Stimulated activated CD8-positive, alpha-beta memory T cell treated with anti-CD3 and anti-CD28 coated beads, Interleukin-7, amount 100 ng/mL, for 1 hour (primary cell): Measurements from ENCODE around the gene PIEZO1.

Experiments
- DNase-seq, 2 donors: peaks; one replicate each; pipeline ENCODE4 v3.0.0-alpha.2; 2020; ENCODE audit warnings: low read depth in 2 of 2

PIEZO1 gene

DNA sequence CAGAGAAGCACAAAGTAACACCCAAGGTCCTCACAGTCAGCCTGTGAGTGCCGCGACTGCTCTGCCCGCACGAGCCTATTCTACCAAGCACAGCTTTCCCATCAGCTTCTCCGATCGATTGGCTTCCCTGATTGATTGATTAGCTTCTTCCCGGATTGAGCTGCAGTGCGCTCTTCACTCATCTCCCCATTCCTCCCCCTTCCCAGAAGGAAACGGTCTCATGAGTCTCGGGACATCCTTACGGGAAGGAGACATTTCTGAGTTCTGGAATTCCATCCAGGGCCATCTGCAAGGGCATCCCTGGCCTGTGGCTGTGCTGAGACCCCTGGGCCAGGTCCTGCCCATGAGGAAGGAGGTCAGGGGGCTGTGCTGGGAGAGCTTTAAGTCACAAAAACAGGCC lies 18.0 kb downstream of the PIEZO1 start:
- DNase-seq, result no peak

DNA sequence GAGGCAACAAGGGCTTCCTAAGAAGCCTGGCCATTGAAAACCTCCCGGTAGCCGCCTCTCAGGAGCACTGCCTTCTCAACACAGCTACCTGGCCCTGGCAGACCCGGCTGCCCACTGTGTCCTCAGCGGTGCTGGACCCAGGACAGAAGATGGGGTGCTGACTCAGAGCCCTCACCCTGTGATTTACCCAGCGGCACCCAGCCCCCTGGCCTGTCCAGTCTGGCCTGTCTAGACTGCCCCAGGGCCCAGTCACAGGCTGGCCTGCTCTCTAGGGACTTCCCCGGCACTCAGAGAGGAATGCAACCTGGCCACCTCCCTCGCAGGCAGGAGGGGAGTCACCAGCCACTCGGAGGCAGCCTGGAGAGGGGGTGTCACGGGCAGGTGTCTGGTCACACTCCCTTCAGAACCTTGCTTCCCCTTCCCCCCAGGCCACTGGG lies 20.1 kb downstream of the PIEZO1 start:
- no peak for DNase-seq

DNA sequence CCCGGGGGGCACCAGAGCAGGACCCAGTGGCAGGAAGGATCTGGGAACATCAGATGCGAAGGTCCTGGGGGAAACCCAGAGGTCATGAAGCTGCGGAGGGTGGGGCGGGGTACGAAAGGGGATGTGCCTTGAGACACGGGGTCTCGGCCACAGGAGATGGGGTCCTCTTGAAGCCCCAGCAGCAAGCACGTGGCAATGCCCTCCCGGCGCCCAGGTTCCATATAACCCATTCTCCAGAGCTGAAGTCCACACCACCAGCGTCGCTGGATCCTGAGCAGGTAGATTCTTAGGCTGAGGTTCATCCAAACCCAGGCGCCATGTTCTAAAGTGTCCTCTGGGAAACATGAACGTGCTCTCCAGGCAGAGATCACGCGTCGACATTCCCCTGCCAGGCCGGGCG lies 20.9 kb downstream of the PIEZO1 start:
- no peak for DNase-seq

DNA sequence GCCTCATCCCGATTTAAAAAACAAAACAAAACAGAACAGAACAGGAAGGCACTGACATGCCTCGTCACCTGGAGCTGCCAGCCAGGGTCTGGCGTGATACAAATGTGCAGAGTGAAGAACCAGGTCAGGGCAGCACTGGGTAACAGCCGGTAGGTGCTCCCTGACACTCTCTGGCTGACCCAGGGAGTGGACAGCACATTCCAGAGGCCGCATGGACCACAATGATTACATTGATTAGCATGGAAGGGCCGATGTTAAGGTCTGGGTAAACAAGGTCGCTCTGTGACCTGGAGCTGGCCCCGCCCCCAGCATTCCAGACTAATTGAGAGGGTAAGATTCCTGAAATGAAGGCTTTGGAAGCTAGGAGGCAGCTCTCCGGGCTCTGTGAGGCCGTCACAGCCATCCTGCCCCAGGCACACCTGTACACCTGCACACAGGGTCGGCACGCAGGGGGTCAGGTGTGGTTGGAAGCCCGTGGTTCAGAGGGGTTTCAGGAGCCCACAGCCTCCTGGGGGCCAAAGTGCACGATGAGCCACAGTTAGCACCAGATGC lies 21.4 kb downstream of the PIEZO1 start:
- no peak for DNase-seq

DNA sequence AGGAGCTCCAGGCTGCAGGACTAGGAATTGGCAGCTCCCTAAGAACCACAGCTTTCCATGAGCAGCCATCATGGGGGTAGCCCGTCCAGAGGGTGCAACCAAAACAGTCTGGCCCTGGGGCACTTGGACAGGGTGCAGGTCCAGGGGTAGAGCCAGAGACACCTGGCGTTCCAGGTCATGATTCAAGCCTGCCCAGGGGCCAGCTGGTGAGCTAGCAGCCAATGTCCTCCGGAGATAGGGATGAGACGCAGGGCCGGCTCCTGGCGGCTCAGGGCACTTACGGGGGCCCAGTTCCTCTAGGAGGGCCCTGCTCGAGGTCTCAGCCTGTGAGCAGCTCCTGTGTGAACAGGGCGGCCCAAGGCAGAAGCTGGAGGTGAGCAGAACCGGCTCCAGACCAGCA lies 22.1 kb downstream of the PIEZO1 start:
- no peak for DNase-seq

DNA sequence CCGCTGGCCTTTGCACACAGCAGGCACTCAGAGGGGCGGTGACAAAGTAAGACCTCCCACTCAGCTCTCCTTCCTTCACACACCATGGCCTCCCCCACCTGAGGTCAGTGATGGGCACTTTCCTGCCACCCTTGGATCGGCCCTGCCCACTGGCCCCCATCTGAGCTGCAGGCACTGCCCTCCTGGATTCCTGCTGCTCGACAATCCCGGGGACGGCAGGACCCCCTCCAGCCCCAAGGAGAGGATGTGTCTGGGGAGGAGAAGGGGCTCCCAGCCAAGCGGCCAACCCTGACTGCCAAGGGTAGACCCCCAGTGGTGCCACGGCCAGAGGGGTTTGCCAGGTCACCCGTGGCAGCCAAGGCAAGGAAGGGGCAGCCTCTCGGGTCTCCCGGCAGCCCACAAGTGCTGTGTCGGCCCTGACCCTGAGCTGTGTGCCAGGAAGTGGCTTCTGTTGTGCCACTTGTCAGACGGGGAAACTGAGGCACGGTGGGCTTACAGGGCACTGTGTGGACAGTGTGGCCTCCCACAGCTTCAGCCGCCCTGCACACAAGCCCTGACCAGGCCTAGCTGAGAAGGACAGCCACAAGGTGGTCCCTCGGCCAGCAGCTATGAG lies 22.7 kb downstream of the PIEZO1 start:
- no peak for DNase-seq

DNA sequence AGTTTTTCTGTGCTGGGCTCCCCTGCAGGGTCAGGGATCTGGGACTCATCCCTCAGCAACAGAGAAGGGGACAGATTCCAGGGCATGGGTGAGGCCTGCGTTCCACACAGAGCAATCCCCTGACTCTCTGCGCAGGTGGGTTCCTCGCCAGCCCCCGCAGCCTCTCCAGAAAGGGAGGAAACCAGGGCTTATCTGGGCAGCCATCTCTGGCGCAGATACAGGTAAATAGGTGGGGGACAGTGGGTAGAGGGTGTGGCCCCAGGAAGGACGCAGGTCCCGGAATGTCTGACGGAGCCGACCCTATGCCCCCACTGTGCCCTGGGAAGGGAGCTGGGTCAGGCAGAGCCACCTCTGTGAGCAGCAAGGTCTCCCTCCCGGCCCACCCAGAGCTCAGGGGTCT lies 23.2 kb downstream of the PIEZO1 start:
- no peak for DNase-seq

DNA sequence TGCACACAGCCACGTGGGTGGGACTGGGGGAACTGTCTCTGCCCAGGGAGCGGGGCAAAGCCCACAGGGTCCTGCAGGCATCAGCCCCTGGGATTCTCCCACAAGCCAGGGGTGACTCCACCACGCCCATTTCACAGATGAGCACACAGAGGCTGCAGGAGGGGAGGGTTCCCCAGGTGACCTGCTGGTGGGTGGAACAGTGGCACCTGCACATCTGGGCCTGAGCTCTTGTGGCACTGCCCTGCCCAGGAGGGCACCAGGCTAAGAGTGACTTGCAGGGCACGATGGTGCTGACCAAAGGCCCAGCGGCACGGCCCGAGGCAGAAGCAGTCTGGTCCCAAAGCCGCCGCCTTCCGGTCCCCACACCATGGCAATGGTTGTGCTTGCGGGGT lies 23.9 kb downstream of the PIEZO1 start:
- DNase-seq, result no peak

DNA sequence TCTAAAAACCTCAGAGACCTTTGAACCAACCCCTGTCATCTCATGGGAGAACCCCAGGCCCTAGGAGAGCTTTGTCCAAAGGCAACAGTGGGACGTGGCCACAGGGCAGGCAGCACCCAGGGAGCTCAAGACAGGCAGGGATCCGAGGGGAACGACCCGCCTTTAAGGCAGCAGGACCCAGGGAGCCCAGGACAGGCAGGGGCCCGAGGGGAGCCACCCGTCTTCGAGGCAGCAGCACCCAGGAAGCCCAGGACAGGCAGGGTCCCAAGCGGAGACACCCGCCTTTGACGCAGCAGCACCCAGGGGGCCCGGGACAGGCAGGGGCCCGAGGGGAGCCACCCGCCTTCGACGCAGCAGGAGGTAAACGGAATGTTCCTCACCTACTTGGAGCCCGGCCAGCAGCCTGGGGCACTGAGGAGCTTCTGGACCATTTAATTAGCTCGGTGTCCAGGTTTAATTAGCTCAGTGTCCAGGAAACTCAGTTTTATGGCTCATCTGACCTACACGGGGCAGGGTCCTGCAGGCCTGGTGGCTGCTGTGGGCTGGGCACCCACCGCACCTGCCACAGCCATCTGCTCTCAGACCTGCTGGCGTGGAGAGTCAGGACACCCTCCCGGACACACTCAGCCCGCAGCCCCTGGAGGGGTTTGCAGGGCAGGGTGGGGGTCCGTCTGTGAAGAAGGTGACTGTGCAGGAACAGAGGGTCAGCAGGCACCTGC lies 24.4 kb downstream of the PIEZO1 start:
- DNase-seq, result no peak

DNA sequence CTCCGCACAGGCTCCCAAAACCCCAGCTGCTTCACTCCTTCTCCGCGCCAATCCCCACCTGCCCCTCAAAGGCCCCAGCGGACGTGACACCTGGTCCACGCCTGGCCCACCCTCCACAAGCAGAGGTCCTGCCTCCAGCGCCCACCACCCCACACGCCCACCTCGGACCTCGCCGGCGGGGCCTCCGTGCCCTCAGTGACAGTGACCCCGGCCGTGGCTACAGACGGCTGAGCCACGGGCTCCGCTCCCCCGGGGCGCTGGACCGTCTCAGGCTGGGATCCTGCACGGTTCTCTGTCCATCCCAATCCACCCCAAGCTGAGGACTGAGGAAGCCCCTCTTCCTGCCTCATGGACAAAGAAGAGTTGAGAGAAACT lies 25.1 kb downstream of the PIEZO1 start:
- no peak for DNase-seq

DNA sequence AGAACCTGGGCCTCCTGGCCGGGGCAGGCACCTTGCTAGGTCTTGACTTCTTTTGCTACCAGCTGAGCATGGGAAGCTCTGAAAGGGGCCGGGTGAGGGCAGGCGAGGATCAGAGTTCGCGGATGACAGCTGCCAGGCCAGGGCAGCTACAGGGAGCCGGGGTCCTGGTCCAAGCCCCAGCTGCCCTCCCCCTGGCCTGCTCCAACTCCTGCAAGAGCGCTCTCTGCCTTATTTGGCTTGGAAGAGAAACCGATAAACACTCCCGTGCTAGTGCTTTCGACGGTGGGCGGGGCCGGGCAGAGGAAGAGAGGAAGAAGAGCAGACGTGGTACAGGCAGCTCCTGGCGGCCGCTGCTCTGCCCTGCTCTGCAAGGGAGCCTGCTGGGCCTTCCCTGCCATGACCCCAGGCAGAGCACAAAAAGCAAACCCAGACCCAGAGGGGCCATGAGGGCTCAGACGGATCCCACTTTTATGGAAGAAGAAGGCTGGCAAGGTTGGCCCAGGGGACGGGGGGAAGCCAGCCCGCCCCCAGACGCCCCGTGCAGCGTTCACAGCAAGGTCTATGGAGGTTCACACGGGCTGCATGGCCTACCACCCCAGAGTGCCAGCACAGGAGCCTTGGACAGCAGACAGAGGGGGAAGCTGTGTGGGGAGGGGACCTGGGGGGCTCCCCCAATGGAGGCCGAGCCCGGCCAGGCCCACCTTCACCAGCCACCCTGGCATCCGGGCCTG lies 25.6 kb downstream of the PIEZO1 start:
- no peak for DNase-seq

DNA sequence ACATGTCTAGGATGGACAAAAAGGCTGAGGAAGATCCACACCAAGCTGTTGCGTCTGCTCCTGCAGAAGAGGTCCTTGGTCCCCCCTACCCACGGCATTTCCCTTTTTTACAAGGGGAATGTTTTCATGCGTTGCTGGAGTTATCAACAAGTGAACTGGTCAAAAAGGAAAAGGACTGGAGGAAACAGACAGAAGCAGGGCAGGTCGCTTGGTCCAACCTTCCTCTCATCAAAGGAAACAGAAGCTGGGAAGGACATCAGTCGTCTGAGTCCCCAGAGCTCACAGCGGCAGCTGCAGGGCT lies 26.1 kb downstream of the PIEZO1 start:
- no peak for DNase-seq

DNA sequence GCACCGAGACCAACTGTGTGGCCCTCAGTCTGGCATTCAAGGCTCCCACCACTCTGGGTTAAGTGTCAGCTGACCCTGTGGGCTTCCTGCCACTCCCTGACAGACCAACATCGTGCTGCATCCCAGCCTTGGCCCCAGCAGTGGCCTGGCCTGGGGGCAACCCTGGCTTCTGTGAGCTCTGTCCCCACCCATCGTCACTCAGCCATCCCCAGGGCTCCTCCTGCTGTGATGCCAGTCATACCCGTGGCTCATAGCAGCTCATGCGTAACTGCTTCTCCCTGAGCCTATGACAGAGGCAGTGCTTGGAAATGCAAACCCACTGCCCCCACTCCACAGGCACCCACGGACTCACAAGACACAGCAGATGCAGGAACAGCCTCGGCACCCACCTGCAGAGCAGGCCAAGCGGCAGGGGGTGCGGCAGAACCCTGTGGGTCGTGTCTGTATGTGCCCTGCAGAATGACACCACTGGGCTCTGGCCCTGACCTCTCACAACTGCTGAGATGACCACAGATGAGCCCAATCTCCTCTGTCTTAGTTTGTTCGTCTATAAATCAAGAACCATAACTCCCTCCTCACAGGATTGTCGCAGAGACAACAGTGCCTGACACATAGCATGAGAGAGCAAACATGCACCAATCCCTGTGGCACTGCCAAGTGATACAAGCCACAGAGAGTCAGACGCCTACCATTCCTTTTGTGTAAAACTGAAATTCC lies 26.6 kb downstream of the PIEZO1 start:
- no peak for DNase-seq

DNA sequence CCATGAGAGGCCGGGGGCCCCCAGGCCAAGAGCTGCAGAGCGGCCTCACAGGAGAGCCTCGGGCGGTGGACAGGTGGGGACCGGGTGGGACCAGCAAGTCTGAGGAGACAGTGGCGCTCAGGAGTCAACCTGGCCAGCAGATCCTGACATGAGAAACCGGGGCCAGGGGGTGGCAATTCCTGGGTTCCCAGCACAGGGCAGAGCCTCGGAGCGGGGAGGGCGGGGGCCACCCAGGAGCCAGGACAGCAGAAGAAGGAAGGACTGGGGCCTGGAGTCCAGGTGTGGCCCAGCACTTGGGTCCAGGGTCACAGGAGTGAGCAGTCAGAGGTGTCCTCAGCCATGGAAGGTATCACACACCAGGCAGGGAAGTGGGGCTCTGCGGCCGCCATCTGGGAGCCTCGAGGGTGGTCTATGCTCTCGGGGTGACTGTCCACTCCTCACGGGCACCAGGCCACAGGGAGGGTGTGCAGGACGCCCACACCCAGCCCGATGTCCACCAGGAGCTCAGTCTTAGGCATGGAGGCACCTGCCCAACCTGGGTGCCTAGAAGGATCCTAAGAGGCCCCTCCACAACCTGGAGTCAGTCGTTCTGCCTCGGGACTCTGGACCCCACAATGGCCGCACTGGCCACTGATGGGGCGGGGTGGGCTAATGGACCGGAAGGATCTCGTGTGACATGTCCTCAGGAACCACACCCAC lies 29.1 kb downstream of the PIEZO1 start:
- DNase-seq, result no peak

DNA sequence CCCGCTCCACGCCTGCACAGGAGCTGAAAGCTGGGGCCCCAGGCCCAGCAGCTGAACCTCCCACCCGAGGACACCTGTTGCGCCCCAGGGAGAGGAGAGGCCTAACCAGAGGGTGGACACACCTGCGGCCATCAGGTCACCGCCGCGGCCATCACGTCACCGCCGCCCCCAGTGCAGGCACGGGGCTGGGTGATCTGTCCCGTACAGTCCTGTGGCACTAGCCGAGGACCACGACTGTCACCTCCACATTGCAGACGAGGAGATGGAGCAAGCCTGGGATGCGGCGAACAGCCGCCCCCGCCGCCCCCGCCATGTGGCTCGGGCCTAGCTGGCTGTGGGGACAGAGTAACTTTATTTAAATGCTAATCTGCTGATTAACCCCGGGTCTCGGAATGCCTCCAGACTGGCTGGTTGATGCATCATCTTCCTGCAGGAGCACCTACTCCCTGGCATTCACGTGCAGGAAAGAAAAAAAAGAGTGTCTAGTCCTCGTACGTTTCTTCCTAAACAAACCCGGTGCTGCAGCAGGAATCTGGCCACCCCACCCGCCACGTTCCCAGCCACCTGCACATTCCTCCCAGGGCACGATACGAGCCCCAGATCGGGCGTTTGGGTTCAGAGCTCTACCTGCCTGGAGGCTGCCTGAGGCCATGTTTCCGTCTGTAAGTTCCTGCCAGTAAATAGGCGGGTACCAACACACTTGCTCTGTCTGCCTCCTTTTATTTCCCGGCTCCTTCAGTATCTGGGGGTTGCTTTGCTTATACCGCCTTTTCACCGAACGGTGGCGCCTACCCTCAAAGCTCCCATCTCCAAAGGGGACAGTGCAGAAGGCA lies 29.9 kb downstream of the PIEZO1 start:
- no peak for DNase-seq

DNA sequence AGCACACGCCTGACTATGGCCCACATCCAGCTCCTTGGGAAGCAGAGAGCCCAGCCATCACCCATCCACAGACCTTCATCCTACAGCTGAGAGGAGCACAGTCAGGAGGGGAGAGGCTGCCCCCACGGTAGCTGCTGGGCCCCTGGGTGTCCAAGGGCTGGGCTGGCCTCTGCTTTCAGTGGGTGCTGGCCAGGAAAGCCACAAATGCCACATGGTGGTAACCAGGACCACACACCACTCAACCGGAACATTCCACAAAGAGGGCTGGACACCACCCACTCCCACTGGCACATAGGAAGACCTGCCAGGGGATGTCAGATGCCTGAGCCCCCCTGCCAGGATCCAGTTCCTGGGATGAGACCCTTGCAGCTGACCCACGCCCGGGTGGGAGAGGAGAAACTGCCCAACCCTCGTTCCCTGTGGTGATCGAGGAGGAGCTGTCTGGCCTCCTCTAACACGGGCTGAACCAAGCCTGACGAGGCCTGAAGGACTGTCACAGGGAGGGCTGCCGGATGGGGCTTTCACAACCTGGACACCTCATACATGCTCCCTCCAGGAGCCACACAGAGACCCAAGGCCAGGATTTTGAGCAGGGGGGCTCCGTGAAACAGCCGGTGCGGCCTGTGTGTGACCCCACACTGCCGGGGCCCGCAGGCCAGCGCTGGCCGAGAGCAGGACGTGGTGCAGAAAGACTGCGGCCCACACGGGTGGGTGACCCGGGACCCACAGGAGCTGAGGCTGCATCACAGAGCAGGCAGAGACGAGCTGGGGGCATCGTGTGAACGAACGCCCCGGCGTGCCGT lies 30.7 kb downstream of the PIEZO1 start:
- DNase-seq, result no peak

DNA sequence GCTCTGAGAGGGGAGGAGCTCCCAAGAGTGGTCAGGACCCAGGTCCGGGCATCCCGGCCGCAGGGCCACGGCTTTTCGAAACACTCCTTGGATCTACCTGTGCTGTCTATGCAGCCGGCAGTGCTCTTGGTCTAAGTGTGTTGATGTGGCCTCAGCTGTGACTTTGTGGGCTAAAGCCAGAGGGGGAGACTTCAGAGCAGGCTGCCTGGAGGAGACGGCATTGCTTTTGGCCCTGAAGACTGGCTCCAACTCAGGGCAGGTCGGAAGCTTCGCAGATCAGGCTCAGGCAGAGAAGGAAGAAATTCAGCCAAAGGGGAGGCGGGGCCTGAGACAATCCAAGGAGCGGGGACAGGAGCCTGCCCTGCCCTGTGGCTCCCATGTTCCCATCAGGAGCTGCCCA lies 31.4 kb downstream of the PIEZO1 start:
- no peak for DNase-seq

DNA sequence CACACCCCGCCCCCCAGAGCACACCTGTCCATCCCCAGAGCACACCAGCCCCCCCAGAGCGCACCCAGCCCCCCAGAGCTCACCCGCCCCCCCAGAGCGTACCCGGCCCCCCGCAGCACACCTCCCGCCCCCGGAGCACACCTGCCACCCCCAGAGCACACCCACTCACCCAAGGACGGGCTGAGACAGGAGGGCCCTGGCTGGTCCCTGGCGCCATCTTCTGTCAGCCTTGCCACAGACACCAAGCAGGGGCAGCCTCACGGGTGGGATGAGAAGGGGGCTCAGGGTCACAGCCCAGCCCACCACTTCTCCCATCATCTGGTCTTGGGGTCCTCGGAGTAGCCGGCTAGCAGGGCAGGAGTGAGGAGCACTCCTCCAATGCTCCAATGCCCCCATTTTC lies 31.8 kb downstream of the PIEZO1 start:
- no peak for DNase-seq

DNA sequence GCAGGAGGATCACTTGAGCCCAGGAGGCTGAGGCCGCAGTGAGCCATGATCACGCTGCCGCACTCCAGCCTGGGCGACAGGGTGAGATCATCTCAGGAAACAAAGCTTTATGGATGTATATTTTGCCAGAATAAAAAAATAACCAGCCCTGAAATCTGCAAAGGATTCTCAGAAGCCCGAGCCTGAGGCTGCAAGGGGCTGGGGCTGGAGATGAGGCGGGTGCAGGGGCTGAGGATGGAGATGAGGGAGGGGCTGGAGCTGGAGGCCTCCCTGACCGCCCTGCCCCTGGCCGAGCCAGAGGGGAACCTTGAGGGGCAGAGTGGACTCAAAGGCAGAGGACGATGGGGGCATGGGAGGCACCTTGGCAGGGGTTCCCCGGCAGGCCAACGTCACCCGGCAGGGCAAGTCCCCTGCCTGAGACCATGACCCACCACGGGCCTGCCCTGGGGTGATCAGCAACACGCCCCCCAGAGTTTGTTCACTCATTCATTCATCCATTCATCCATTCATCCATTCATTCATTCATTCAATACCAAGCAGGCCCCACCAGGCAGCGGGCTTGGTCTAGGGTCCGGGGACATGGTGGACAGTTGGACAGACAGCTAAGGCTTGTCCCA lies 32.5 kb downstream of the PIEZO1 start:
- DNase-seq, result no peak

DNA sequence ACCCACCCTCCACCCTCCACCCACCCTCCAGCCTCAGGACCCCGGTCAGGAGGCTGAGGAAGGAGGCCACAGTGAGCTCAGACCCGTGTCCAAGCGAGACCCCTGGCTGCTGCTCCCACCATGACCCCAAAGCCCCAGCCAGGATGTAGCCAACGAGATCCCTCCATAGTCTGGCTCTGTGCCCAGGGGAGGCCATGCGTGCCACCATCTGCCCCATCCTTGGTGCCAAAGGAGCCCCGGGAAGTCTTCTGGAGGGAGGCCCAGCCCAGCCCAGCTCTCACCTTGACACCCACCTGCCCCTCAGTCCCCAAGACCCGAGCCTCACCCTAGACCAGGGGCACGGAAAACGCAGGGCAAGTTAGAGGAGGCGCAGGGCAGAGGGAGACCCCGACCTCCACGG lies 34.2 kb downstream of the PIEZO1 start:
- DNase-seq, result no peak
